ENCODE data around the gene ADIRF.

- TF ChIP-seq CTCF (IDR thresholded peaks at IDR 0.05): no peak
- no peak for TF ChIP-seq POLR2A (IDR thresholded peaks at IDR 0.05)
Observed at GRCh38 chr10:86992456-86992855, 24.2 kb downstream of the ADIRF start.
